Measurements from ENCODE around the gene CCDC200.
"Not testable (repeated sequence)": the region's sequence is repeated elsewhere in the genome, so short reads cannot be mapped to it uniquely, and the experiment has no call there.

The CCDC200 gene

DNA sequence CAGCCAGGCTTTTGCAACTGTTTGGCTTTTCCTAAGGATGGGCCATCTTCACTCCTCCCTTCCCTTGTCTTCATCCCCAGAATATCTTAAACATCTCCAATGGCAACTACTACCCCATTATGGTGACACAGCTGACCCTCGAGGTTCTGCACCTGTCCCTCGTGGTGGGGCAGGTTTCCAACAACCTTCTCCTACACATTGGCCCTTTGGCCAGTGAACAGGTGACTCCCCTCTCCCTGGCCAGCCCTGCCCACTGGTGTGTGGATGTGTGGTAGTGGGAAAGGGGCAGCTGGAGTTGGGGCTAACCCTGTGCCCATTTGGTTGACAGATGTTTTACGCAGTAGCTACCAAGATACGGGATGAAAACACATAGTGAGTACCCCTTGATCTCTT, 12.1 kb downstream of the CCDC200 start:
- DNase-seq (ENCODE audit: low read depth), result no peak

- no peak for DNase-seq (ENCODE audit: low read depth)
Observed at GRCh38 chr17:43215341-43215740, 13.1 kb downstream of the CCDC200 start.

- DNase-seq (ENCODE audit: low read depth), result no peak
Observed at GRCh38 chr17:43213545-43213944, 14.9 kb downstream of the CCDC200 start.

GRCh38 chr17:43212641-43213490, 15.6 kb downstream of the CCDC200 start:
- no peak for DNase-seq (ENCODE audit: low read depth)

DNA sequence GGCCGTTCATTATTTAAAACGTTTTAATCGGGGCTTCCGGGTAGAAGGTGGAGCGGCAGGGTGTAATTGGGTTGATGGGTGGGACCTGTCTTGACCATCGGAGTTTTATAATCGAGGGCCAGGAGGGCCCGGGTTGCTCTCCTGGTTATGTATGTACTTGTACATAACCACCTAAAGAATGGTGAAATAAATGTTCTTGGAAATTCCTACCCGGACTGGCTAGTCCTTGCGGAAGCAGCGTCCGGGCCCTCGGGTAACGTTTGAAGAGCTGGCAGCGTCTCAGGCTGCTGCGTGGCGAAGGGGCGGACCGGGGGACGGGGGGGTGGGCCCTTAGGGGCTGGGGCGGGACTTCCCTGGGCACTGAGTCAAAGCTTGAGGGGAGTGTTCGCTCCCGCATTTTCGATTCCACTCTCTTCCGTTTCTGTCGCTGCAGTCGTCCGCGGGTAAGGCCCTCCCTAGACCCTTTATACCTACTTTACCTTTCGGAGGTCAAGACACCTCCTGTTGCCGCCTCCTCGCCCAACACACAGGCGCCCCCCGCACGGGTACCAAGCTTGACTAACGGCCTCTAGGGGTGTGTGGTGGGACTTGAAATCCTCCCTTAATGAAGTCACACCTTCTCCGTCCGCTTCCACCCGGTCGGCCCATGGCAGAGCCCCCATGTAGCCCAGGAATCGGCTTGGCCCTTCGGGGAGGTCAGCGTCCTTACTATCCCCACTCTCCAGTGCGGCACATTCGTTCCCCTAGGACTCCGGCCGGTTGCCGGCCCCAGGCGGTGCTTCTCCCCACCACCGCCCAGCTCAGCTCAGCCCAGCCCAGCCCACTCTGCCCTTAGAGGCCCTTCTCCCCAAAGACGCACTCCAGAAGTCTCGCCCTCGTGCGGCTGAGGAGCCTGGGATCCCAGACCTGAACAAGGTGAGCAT, 16.7 kb downstream of the CCDC200 start, which contains the start of gene TMEM106A:
TMEM106A (plus strand) TSS at position 396 of the 923 bp plus-strand sequence. CDS start 1,167 bp downstream, outside the sequence.
- DNase-seq (ENCODE audit: low read depth), result peak; percentile 60

DNA sequence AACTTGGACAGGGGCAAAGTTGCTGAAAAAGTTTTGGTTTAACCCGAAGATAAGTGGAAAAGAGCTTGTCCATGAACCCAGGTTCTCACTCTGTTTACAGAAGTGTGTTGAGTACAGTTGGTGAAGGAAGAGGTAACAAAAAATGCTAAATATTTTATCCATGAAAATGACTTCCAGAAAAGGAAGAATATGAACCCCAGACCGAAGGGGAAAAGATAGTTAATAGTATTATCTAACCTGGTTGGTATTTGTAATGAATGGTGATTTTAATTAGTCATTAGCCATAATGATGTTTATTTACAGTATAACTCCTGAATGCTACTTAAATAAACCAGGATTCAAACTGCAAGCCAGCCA, 17.3 kb downstream of the CCDC200 start:
- no peak for DNase-seq (ENCODE audit: low read depth)

GRCh38 chr17:43210576-43210975, 17.8 kb downstream of the CCDC200 start:
- DNase-seq (ENCODE audit: low read depth), result no peak

- DNase-seq (ENCODE audit: low read depth), result not testable (repeated sequence)
Observed at GRCh38 chr17:43203013-43203412, 25.4 kb downstream of the CCDC200 start.

- no peak for DNase-seq (ENCODE audit: low read depth)
Observed at GRCh38 chr17:43200127-43200526, 28.3 kb downstream of the CCDC200 start.

GRCh38 chr17:43199633-43200032, 28.8 kb downstream of the CCDC200 start:
- DNase-seq (ENCODE audit: low read depth), result no peak

GRCh38 chr17:43193251-43193650, 35.2 kb downstream of the CCDC200 start:
- no peak for DNase-seq (ENCODE audit: low read depth)

GRCh38 chr17:43186656-43187055, 41.8 kb downstream of the CCDC200 start:
- not testable (repeated sequence) for DNase-seq (ENCODE audit: low read depth)

GRCh38 chr17:43183921-43184320, 44.5 kb downstream of the CCDC200 start:
- no peak for DNase-seq (ENCODE audit: low read depth)

DNA sequence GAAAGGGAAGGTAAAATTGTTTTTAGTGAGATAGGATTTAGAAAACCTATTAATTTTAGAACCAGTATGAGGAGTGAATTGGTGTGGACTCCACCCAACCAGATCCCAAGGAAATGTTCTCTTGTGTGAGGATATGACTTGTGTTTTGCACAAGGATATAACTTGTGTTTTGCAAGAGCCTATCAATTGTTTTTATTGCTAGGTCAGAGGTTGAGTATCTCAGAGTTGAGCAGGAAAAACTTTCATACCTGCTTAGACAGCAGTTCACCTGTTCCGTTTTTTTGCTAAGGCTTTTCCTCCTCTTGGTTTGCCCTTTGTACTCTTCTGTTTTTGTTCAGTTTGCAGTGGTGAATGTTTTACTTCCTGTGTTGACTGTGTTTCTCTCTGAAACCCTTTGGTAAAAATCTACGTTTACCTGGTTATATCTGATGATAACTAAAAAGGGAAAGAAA, 52.3 kb downstream of the CCDC200 start:
- no peak for DNase-seq (ENCODE audit: low read depth)

GRCh38 chr17:43175213-43176118, 53.0 kb downstream of the CCDC200 start:
- DNase-seq (ENCODE audit: low read depth), result no peak

GRCh38 chr17:43171586-43172487, 56.6 kb downstream of the CCDC200 start:
- no peak for DNase-seq (ENCODE audit: low read depth)
